GM12875 (cell line): ENCODE data around the gene TMPRSS6.

Source experiments
- H3K4me3 ChIP-seq: one replicate; pipeline ENCODE4 v1.5.1; 2011; ENCODE audit warnings: low read depth, low read length, control low read depth
- TF ChIP-seq, protein P1 (sequence below): IDR thresholded peaks from 2 replicates; pipeline ENCODE4 v1.5.1; 2011; ENCODE audit warnings: low read depth, mild to moderate bottlenecking, control low read depth, inconsistent platforms, low read length, moderate library complexity, borderline replicate concordance; ENCODE audit not compliant: insufficient read depth

The TMPRSS6 gene

DNA sequence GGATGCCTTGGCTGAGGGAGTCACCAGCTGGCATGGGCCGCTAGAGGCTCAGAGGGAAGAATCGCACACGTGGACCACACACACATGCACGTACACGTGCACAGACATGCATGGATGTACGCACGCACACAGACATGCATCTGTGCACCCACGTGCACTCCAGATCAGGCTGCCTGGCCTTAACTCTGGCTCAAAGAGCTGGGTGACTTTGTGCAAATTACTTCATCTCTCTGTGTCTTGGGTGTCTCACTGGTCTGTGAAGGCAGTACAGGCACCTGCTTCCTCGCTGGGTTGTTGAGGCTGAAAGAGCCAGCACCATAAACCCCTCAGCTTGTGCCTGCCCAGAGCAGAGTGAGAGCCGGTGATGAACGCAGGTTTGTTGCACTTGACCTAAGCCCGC is 28.7 kb downstream of the TMPRSS6 start:
- H3K4me3 ChIP-seq = no peak overlapping the region
- TF ChIP-seq, protein P1, sequence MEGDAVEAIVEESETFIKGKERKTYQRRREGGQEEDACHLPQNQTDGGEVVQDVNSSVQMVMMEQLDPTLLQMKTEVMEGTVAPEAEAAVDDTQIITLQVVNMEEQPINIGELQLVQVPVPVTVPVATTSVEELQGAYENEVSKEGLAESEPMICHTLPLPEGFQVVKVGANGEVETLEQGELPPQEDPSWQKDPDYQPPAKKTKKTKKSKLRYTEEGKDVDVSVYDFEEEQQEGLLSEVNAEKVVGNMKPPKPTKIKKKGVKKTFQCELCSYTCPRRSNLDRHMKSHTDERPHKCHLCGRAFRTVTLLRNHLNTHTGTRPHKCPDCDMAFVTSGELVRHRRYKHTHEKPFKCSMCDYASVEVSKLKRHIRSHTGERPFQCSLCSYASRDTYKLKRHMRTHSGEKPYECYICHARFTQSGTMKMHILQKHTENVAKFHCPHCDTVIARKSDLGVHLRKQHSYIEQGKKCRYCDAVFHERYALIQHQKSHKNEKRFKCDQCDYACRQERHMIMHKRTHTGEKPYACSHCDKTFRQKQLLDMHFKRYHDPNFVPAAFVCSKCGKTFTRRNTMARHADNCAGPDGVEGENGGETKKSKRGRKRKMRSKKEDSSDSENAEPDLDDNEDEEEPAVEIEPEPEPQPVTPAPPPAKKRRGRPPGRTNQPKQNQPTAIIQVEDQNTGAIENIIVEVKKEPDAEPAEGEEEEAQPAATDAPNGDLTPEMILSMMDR = no peak

DNA sequence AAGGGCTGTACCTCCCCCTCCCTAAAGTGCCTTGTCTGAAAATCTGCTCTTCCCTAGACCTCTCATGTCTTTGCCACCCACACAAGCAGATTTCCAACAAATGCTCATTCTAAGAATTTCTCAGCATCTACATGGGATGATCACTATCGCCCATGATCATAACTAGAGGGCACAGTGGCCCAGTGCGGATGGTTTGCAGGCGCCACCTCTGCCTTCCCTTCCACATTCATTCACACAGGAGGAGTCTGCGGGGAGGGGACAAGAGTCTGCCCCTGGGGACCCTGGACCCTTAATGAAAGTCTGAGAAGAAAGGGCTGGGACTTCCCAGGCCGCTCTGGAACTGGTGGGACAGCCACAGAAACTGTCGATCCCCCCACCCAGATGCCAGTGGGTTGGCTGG is 29.1 kb downstream of the TMPRSS6 start:
- no peak overlapping the region for H3K4me3 ChIP-seq
- TF ChIP-seq, protein P1 = no peak

- TF ChIP-seq, protein P1 = no peak
- H3K4me3 ChIP-seq = no peak overlapping the region
Measured at GRCh38 chr22:37079668-37080171, 29.8 kb downstream of the TMPRSS6 start.

- TF ChIP-seq, protein P1 = no peak
- no peak overlapping the region for H3K4me3 ChIP-seq
Measured at GRCh38 chr22:37079158-37079557, 30.4 kb downstream of the TMPRSS6 start.

GRCh38 chr22:37077802-37078448 is 31.6 kb downstream of the TMPRSS6 start:
- TF ChIP-seq, protein P1 = peak; percentile 97
- no peak overlapping the region for H3K4me3 ChIP-seq

- H3K4me3 ChIP-seq = no peak overlapping the region
- TF ChIP-seq, protein P1 = no peak
Measured at GRCh38 chr22:37075822-37076433, 33.6 kb downstream of the TMPRSS6 start.

DNA sequence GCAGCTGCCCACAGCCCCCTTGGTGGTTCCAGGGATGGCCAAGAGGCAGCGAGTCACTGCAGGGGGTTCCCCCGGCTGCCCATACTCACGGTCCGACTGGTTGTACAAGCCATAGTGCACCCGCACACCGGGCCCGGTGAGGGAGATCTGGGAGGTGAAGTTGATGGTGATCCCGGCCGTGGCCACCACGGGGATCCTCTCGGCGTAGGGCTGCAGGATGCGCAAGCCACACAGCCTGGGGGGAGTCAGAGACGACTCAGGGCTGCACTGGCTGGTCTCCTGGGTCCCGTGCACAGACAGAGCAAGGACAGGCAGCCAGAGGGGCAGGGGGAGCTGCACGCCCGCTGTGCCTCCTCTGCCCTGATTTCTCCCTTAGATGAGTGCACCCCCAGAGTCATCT is 34.5 kb downstream of the TMPRSS6 start:
- TF ChIP-seq, protein P1 = no peak
- H3K4me3 ChIP-seq = no peak overlapping the region
